ENCODE data around the gene STK38.

Gene STK38

DNA sequence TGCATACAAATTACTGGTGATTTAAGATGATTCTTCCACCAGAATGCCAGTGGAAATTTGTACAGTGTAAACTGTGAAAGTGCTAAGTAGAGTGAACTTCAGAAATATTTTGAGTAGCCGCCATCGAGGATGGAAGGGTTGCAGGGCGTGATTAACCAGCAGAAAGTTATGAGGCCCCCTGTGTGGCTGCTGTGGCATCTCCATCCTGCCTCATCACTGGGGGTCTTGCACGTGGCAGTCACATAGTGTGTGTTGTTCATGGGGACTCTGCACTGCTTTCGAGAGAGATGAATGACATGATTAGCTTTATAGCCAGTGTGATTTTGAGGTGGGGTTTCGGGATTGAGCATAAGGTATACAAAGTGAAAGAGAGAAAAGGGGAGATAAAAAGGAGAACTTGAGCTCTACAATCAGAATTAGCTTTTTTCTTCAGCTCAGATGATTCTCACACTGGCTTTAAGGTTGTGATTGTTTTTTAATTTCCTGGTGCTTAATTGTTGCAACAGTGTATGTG lies 78.1 kb downstream of the STK38 start:
- H3K36me3 ChIP-seq (replicated peaks; ENCODE audit: insufficient read depth, low read length) = no peaks in the 10 kb centered on the region; the same call in 1 of the 2 replicates
- peaks cover 65% of the 10 kb centered on the region for H3K79me2 ChIP-seq (ENCODE audit: low read length)
- no peak for DNase-seq
- H3K27me3 ChIP-seq (replicated peaks; ENCODE audit: insufficient read depth, low read length) = no peaks in the 10 kb centered on the region
- no peak overlapping the region for H3K4me3 ChIP-seq (ENCODE audit: low read length)
- no peaks in the 10 kb centered on the region for H3F3A ChIP-seq (ENCODE audit: insufficient read depth, low read length)
- no peaks in the 10 kb centered on the region for H3K9me2 ChIP-seq (replicated peaks; ENCODE audit: insufficient read depth, low read length)
- no peak overlapping the region for H2AFZ ChIP-seq (ENCODE audit: low read length)
- no peak overlapping the region for H3K4me2 ChIP-seq (ENCODE audit: low read depth, low read length)
- TF ChIP-seq, protein P1, sequence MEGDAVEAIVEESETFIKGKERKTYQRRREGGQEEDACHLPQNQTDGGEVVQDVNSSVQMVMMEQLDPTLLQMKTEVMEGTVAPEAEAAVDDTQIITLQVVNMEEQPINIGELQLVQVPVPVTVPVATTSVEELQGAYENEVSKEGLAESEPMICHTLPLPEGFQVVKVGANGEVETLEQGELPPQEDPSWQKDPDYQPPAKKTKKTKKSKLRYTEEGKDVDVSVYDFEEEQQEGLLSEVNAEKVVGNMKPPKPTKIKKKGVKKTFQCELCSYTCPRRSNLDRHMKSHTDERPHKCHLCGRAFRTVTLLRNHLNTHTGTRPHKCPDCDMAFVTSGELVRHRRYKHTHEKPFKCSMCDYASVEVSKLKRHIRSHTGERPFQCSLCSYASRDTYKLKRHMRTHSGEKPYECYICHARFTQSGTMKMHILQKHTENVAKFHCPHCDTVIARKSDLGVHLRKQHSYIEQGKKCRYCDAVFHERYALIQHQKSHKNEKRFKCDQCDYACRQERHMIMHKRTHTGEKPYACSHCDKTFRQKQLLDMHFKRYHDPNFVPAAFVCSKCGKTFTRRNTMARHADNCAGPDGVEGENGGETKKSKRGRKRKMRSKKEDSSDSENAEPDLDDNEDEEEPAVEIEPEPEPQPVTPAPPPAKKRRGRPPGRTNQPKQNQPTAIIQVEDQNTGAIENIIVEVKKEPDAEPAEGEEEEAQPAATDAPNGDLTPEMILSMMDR (IDR thresholded peaks at IDR 0.05; ENCODE audit: low read length) = no peak
- no peak for TF ChIP-seq EZH2 (optimal IDR thresholded peaks at IDR 0.05; ENCODE audit: low read depth, low read length)
- no peak for TF ChIP-seq EZH2phosphoT487 (IDR thresholded peaks at IDR 0.05; ENCODE audit: low read length)
- H3K9me3 ChIP-seq (replicated peaks; ENCODE audit: insufficient read depth, low read length) = no peaks in the 10 kb centered on the region
- H3K9ac ChIP-seq (ENCODE audit: low read length) = no peak overlapping the region
- no peaks in the 10 kb centered on the region for H3K4me1 ChIP-seq (ENCODE audit: low read length)
- no peak overlapping the region for H3K27ac ChIP-seq (ENCODE audit: low read length)
- no peaks in the 10 kb centered on the region for H4K20me1 ChIP-seq (ENCODE audit: insufficient read depth, low read length)

- no peaks in the 10 kb centered on the region for H3K4me1 ChIP-seq (ENCODE audit: low read length)
- DNase-seq = no peak
- TF ChIP-seq EZH2 (optimal IDR thresholded peaks at IDR 0.05; ENCODE audit: low read depth, low read length) = no peak
- TF ChIP-seq, protein P1 (IDR thresholded peaks at IDR 0.05; ENCODE audit: low read length) = no peak
- no peak for TF ChIP-seq EZH2phosphoT487 (IDR thresholded peaks at IDR 0.05; ENCODE audit: low read length)
- H3K79me2 ChIP-seq (ENCODE audit: low read length) = peaks cover 81% of the 10 kb centered on the region
- no peaks in the 10 kb centered on the region for H3K9me2 ChIP-seq (replicated peaks; ENCODE audit: insufficient read depth, low read length)
- no peak overlapping the region for H3K4me3 ChIP-seq (ENCODE audit: low read length)
- H3K9ac ChIP-seq (ENCODE audit: low read length) = no peak overlapping the region
- no peaks in the 10 kb centered on the region for H3K27me3 ChIP-seq (replicated peaks; ENCODE audit: insufficient read depth, low read length)
- H3K9me3 ChIP-seq (replicated peaks; ENCODE audit: insufficient read depth, low read length) = no peaks in the 10 kb centered on the region
- no peak overlapping the region for H3K27ac ChIP-seq (ENCODE audit: low read length)
- no peaks in the 10 kb centered on the region for H3F3A ChIP-seq (ENCODE audit: insufficient read depth, low read length)
- peaks cover 3% of the 10 kb centered on the region; the same call in 1 of the 2 replicates for H3K36me3 ChIP-seq (replicated peaks; ENCODE audit: insufficient read depth, low read length)
- no peaks in the 10 kb centered on the region for H4K20me1 ChIP-seq (ENCODE audit: insufficient read depth, low read length)
- H3K4me2 ChIP-seq (ENCODE audit: low read depth, low read length) = no peak overlapping the region
- H2AFZ ChIP-seq (ENCODE audit: low read length) = no peak overlapping the region
These were observed 79.7 kb downstream of the STK38 start for GRCh38 chr6:36467625-36468024.

GRCh38 chr6:36464233-36464632 lies 83.0 kb downstream of the STK38 start:
- no peaks in the 10 kb centered on the region for H3K9me3 ChIP-seq (replicated peaks; ENCODE audit: insufficient read depth, low read length)
- peaks cover 93% of the 10 kb centered on the region for H3K79me2 ChIP-seq (ENCODE audit: low read length)
- H3K4me3 ChIP-seq (ENCODE audit: low read length) = no peak overlapping the region
- no peak overlapping the region for H3K9ac ChIP-seq (ENCODE audit: low read length)
- H3K9me2 ChIP-seq (replicated peaks; ENCODE audit: insufficient read depth, low read length) = no peaks in the 10 kb centered on the region
- H3K4me2 ChIP-seq (ENCODE audit: low read depth, low read length) = no peak overlapping the region
- no peak overlapping the region for H2AFZ ChIP-seq (ENCODE audit: low read length)
- DNase-seq = no peak
- 0 out of 2 replicates have a peak, but pooled peaks cover 3% of the 10 kb centered on the region for H3K36me3 ChIP-seq (replicated peaks; ENCODE audit: insufficient read depth, low read length)
- H3K27me3 ChIP-seq (replicated peaks; ENCODE audit: insufficient read depth, low read length) = no peaks in the 10 kb centered on the region
- TF ChIP-seq EZH2 (optimal IDR thresholded peaks at IDR 0.05; ENCODE audit: low read depth, low read length) (no peak), EZH2phosphoT487 (IDR thresholded peaks at IDR 0.05; ENCODE audit: low read length) (no peak)
- TF ChIP-seq, protein P1 (IDR thresholded peaks at IDR 0.05; ENCODE audit: low read length) = no peak
- H4K20me1 ChIP-seq (ENCODE audit: insufficient read depth, low read length) = peaks cover 2% of the 10 kb centered on the region; the same call in 1 of the 2 replicates
- H3K27ac ChIP-seq (ENCODE audit: low read length) = no peak overlapping the region
- H3K4me1 ChIP-seq (ENCODE audit: low read length) = no peaks in the 10 kb centered on the region
- H3F3A ChIP-seq (ENCODE audit: insufficient read depth, low read length) = no peaks in the 10 kb centered on the region
